Heart right ventricle (tissue), 16 donors: ENCODE data around the gene RXFP3. TPM values are rescaled to one million over a fixed set of nuclear protein-coding genes. Genes with fewer than 3 reads are reported as not detected.

ENCODE experiments used
- ATAC-seq, 8 donors: fragments of 200-7000 bp; cut with Tn5 transposase; one replicate each; pipeline ENCODE4 v1.9.1; 2020; ENCODE audit warnings: mild to moderate bottlenecking in 8 of 8, moderate library complexity in 8 of 8, moderate number of reproducible peaks in 1 of 8
- DNase-seq, 2 donors: peaks; one replicate each; pipeline ENCODE4 v3.0.0-alpha.2; 2020
- H3K27ac ChIP-seq, 10 donors: fragments of 200-600 bp; sonication (generic) in 2 of 10; one replicate each; pipeline versions ENCODE4 v1.5.0 to v1.8.0; 2020 to 2022; ENCODE audit warnings: mild to moderate bottlenecking in 3 of 10
- H3K27me3 ChIP-seq, 7 donors: fragments of 200-600 bp; one replicate each; pipeline ENCODE4 v1.8.0; 2021 to 2022; ENCODE audit warnings: mild to moderate bottlenecking in 2 of 7
- H3K36me3 ChIP-seq, 9 donors: fragments of 200-600 bp; sonication (generic) in 1 of 9; one replicate each; pipeline versions ENCODE4 v1.5.0 to v1.8.0; 2020 to 2022; ENCODE audit warnings: mild to moderate bottlenecking in 2 of 9
- H3K4me1 ChIP-seq, 9 donors: fragments of 200-600 bp; sonication (generic) in 1 of 9; one replicate each; pipeline versions ENCODE4 v1.5.0 to v1.8.0; 2020 to 2022; ENCODE audit warnings: mild to moderate bottlenecking in 4 of 9
- H3K4me3 ChIP-seq, 10 donors: fragments of 200-600 bp; sonication (generic) in 2 of 10; one replicate each; pipeline versions ENCODE4 v1.5.0 to v1.8.0; 2020 to 2022; ENCODE audit warnings: mild to moderate bottlenecking in 7 of 10, moderate library complexity in 2 of 10
- H3K9me3 ChIP-seq, 11 donors: fragments of 200-600 bp in 10 of 11; sonication (generic) in 2 of 11; one replicate each; pipeline versions ENCODE4 v1.5.0 to v1.8.0; 2013 to 2022; ENCODE audit warnings: mild to moderate bottlenecking in 2 of 11, control low read depth in 1 of 11, moderate library complexity in 1 of 11
- CTCF ChIP-seq, 9 donors: fragments of 200-600 bp; sonication (generic) in 2 of 9; IDR thresholded peaks; one replicate each; pipeline versions ENCODE4 v1.5.0 to v1.8.0; 2021 to 2022; ENCODE audit warnings: antibody characterized with exemption in 9 of 9, mild to moderate bottlenecking in 5 of 9, moderate library complexity in 1 of 9
- WGBS, 2 donors: extraction: QIAGEN DNeasy Blood & Tissue Kit; methylation state at CpG; one replicate each; pipeline ENCODE4 v1.1.7; 2013; ENCODE audit warnings: inconsistent platforms in 1 of 2; 5-methylcytosine and 5-hydroxymethylcytosine counted together
- intact Hi-C, 10 donors: fragments of 100-400 bp; cut with DNase I; formaldehyde crosslinking; loops; one replicate each; pipeline versions ENCODE4 v1.11.1 to v1.14.2; 2022
- polyA plus RNA-seq, 2 donors: library from polyadenylated mRNA; stranded (reverse); fragments of 200-250 nt; gene quantifications; one replicate each; pipeline ENCODE4 v1.2.3, GENCODE V29; 2013
- total RNA-seq, 10 donors: library from RNA; stranded (reverse); fragmentation: NEBNext Ultra II Directional in 3 of 10; extraction: Animal tissue kit (Norgen Biotek cat#: 25700) in 3 of 10; gene quantifications; one replicate each; pipeline versions ENCODE4 v1.2.1 to v1.2.4, GENCODE V29; 2021 to 2023
- donor health status: Arrhythmogenic right ventricular cardiomyopathy.
- donor health status: ischemic (EF 13 %, LVEDD 7.1; RV severe dilation, severe dysfunction).
- donor health status: healthy with polysubstance abuse.
- donor health status: DM: no; HTN: yes; CAD: no.
- donor health status: DM: no; HTN: no; CAD: no.
- donor health status: ischemic (EF 25% LVEDD 6.9; RV normal size, moderate dysfunction).
- donor health status: ischemic (EF 25% LVEDD 5.7; RV mildly dilated, moderate dysfunction).
- donor health status: healthy.
- donor health status: DM: yes; HTN: yes; CAD: no.
- donor health status: Ischemic cardiomyopathy.
- donor health status: ischemic (EF 35%, LVEDD 5.7; RV mildly dilated, moderate dysfunction).
- donor health status: nonischemic (EF 11% LVEDD 7.7; RV severe dilation, severe dysfunction).
- donor health status: DM: yes; HTN: yes; CAD: no.
- donor health status: PGD.
- donor health status: ischemic (EF 29% LVEDD 5.4; RV normal size, mild dysfunction).
- donor health status: nonischemic (EF 23%, LVEDD 6.1; RV moderate dilation, normal function).

The RXFP3 gene
- total and polyA plus RNA-seq, 12 donors: 0.01 TPM; not detected in 11

- Histone ChIP-seq H3K4me1 (no peaks in the 10 kb centered on the region), H3K36me3 (peaks cover 0 to 31% (median 17%) of the 10 kb centered on the region in 9 donors), H3K27ac (no peak overlapping the region), H3K27me3 (no peaks in the 10 kb centered on the region), H3K4me3 (no peak overlapping the region), H3K9me3 (no peaks in the 10 kb centered on the region)
- intact Hi-C loops: no loop called here
- no peak for ATAC-seq
- TF ChIP-seq CTCF (IDR thresholded peaks at IDR 0.05): no peak
- 98% methylated on average over 15 of the region's 15 CpGs for WGBS, 2 donors
- DNase-seq: no peak
These were observed 48.0 kb downstream of the RXFP3 start for GRCh38 chr5:33984178-33984577.

GRCh38 chr5:33984671-33985124 lies 48.5 kb downstream of the RXFP3 start, which contains the start of gene SLC45A2:
SLC45A2 (minus strand) TSS chr5:33984693; CDS start chr5:33984583, 110 bp downstream.
- ATAC-seq (no peak), DNase-seq (no peak)
- H3K36me3 ChIP-seq: peaks cover 0 to 36% (median 18%) of the 10 kb centered on the region in 9 donors
- no peak within 1 kb of the TSS for H3K27ac ChIP-seq
- intact Hi-C loops: no loop called here
- no peaks in the 10 kb centered on the region for H3K4me1 ChIP-seq
- no peak within 1 kb of the TSS for H3K4me3 ChIP-seq
- TF ChIP-seq CTCF (IDR thresholded peaks at IDR 0.05): no peak
- WGBS, 2 donors: 77 to 78% methylated on average over 7 of the region's 7 CpGs
- H3K9me3 ChIP-seq: no peaks in the 10 kb centered on the region
- H3K27me3 ChIP-seq: no peaks in the 10 kb centered on the region

- Histone ChIP-seq H3K9me3 (no peaks in the 10 kb centered on the region), H3K27me3 (no peaks in the 10 kb centered on the region), H3K4me3 (no peak overlapping the region), H3K36me3 (peaks cover 0 to 41% (median 18%) of the 10 kb centered on the region in 9 donors), H3K4me1 (peaks cover 0 to 4% (median 0%) of the 10 kb centered on the region in 9 donors), H3K27ac (no peak overlapping the region)
- intact Hi-C loops: no loop called here
- 98% methylated on average over 6 of the region's 6 CpGs for WGBS, 2 donors
- TF ChIP-seq CTCF (IDR thresholded peaks at IDR 0.05): no peak
- no peak for ATAC-seq
- no peak for DNase-seq
These were observed 49.3 kb downstream of the RXFP3 start for GRCh38 chr5:33985447-33985846.

Other genes with a start within 250 kb of the RXFP3 start
- gene ADAMTS12, start 44.4 kb upstream of the RXFP3 start, total RNA-seq: 1 to 10 TPM; 1.1 to 3.7 (median 1.4) TPM
- gene ADAMTS12, start 44.4 kb upstream of the RXFP3 start, polyA plus RNA-seq: under 1 TPM; 0.37 to 0.99 TPM
- under 1 TPM in 3 of 10 donors, not detected in 7; 0.09 to 0.15 (median 0.11) TPM for gene SLC45A2, start 48.3 kb downstream of the RXFP3 start, total RNA-seq
- not detected for gene SLC45A2, start 48.3 kb downstream of the RXFP3 start, polyA plus RNA-seq
- gene AMACR, start 71.7 kb downstream of the RXFP3 start, total RNA-seq: 10 to 100 TPM in 3 of 10 donors, 1 to 10 TPM in 7; 5.3 to 16.2 (median 9.2) TPM
- gene AMACR, start 71.7 kb downstream of the RXFP3 start, polyA plus RNA-seq: 1 to 10 TPM; 3.0 to 4.3 TPM
- gene C1QTNF3, start 106.8 kb downstream of the RXFP3 start, total RNA-seq: 1 to 10 TPM in 8 of 10 donors, under 1 TPM in 2; 0.56 to 3.2 (median 1.3) TPM
- 1 to 10 TPM in 1 of 2 donors, under 1 TPM in 1; 0.51 to 6.3 TPM for gene C1QTNF3, start 106.8 kb downstream of the RXFP3 start, polyA plus RNA-seq